SHP77 treated with DMSO at 0.1 percent for 48 hours (cell line): Measurements from ENCODE around the gene FLOT2.
"Not testable (repeated sequence)": the region's sequence is repeated elsewhere in the genome, so short reads cannot be mapped to it uniquely, and the experiment has no call there.

Source experiments
- DNase-seq: peaks from one replicate; lab custom pipeline; 2025; lab: John Stamatoyannopoulos, UW

FLOT2 gene, protein sequence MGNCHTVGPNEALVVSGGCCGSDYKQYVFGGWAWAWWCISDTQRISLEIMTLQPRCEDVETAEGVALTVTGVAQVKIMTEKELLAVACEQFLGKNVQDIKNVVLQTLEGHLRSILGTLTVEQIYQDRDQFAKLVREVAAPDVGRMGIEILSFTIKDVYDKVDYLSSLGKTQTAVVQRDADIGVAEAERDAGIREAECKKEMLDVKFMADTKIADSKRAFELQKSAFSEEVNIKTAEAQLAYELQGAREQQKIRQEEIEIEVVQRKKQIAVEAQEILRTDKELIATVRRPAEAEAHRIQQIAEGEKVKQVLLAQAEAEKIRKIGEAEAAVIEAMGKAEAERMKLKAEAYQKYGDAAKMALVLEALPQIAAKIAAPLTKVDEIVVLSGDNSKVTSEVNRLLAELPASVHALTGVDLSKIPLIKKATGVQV

GRCh38 chr17:28896884-28897768 lies at the start of gene FLOT2:
TSS of gene FLOT2 (minus strand) at chr17:28897733. CDS start at chr17:28897574, 159 bp downstream.
- no peak for DNase-seq

DNA sequence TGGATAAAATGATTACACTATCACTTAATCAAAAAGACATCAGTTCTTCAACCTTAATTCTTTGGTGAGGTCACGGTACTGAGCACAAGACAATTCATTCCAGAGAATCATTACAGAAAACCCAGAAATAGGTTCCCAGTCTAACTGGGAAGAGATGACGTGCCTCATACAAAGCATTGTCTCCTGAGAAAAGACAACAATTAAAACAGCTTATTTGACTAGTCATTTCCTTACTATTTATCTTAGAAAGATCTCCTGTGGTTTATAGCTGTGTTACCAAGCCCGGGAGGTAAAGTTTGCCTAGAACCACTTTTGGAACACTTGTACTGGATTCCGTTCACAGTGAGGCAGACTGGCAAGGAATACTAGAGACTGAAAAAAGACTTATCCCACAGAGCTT lies 48.7 kb upstream of the FLOT2 start:
- DNase-seq: no peak

GRCh38 chr17:28944862-28945741 lies 47.6 kb upstream of the FLOT2 start:
- DNase-seq: no peak

DNA sequence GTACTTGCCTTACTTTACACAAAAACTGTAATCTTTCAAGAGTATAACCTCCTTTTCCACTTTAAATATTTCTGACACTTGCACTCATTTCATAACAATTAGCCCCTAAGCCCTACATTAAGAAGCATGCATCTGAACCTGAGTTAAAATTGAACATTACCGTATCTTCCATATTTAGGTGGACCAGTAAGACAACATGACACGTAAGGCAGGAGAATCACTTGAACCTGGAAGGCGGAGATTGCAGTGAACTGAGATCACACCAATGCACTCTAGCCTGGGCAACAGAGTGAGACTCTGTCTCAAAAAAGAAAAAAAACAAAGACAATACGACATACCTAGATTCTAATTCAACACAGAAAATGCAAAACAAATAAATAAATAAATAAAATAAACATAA lies 46.8 kb upstream of the FLOT2 start:
- DNase-seq: no peak

- no peak for DNase-seq
Observed at GRCh38 chr17:28942925-28943324, 45.4 kb upstream of the FLOT2 start.

DNA sequence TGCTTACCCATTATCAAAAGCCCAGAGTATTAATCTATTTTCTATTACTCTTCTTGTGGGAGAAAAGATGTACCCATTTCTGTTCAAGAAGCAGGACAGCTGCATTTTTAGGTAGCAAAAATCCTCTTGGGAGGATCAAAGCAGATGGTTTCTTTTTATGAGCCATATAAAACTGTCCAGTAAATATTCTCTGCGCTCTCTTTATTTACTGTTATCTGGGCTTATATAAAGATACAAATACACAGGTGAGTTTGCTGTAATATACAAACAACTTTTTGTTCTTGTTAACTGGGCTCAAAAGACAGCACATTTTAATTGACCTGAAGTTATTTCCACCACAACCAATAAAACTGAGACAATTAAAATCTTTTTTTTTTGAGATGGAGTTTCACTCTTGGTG lies 43.7 kb upstream of the FLOT2 start:
- no peak for DNase-seq

DNA sequence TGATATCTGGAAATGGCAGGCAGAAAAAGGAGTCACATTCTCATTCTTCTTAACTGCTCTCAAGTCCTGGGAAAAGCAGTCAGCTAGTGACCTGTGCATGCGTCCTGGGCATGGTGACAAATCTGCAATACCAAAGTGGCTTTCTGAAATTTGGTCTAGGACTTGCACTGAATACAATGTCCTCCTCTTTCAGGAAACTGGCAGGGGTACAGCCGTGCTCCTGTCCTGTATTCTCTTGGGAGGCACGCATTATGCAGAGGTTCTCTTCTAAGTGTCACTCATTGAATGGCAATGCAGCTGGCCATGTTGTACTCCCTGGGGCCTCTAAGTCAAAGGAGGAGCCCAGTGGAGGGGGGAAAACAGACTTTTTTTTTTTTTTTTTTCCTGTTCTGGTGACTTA lies 43.1 kb upstream of the FLOT2 start:
- DNase-seq: no peak

DNA sequence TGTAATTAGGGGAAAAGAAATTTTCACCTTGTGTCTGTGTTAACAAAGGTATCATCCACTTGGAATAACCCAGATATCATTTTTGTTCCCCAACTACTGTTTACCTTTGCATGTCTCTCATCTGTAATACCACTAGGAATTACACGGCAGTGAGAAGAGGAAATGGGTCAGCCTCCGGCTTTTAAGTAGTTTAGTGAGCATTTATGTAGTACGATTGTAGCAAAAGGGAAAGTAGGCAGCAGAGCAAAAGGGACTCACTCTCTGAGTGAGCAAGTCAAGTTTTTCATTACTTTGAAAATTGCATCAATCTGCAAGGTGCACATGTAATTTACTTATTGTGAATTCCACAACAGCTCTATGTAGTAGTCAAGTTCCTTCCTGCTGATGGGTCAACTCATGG lies 42.6 kb upstream of the FLOT2 start:
- no peak for DNase-seq

- no peak for DNase-seq
Observed at GRCh38 chr17:28938552-28938951, 41.0 kb upstream of the FLOT2 start.

- no peak for DNase-seq
Observed at GRCh38 chr17:28937044-28937729, 39.7 kb upstream of the FLOT2 start.

DNA sequence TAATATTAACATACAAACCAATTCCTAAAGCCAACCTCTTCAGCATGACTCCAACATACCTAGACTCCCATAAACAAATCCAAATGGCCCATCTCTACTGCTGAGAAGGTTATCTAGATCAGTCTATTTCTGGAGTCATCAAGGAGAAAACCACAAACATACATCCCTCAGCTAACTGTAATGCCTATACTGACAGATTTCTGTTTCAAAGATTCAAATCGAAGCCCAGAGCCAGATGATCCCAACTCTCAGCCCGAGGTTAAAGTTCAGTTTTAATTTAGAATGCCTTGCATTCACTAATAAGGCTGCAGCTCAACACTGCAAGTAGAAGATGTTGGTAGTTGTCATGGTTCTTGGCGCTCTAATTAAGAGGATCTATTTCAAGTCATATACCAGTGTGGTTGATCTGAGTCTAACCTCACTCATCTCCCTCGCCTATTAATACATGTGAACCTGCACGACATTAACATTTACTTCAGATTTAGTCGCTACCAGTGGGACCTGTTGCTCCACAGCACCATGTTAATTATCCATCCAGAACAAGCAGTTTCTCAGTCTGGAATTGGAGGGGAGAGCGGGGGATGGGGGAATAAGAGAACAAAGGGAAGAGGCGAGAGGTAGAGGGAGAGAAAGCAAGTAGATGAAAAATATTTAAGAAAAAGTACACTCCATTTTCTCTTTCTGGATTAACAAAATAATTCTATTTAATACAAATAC lies 38.4 kb upstream of the FLOT2 start:
- no peak for DNase-seq

DNA sequence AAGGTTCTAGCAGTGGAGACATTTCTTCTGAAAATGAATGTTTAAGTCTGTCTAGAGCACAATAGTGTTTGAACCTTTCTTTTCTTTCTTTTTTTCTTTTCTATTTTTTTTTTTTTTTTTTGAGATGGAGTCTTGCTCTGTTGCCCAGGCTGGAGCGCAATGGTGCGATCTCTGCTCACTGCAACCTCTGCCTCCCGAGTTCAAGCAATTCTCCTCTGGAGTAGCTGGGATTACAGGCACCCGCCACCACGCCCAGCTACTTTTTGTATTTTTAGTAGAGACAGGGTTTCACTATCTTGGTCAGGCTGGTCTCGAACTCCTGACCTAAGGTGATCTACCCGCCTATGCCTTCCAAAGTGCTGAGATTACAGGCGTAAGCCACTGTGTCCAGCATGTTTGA lies 37.0 kb upstream of the FLOT2 start:
- not testable (repeated sequence) for DNase-seq

- DNase-seq: no peak
Observed at GRCh38 chr17:28929787-28930186, 32.3 kb upstream of the FLOT2 start.

GRCh38 chr17:28928061-28928460 lies 30.5 kb upstream of the FLOT2 start:
- no peak for DNase-seq

DNA sequence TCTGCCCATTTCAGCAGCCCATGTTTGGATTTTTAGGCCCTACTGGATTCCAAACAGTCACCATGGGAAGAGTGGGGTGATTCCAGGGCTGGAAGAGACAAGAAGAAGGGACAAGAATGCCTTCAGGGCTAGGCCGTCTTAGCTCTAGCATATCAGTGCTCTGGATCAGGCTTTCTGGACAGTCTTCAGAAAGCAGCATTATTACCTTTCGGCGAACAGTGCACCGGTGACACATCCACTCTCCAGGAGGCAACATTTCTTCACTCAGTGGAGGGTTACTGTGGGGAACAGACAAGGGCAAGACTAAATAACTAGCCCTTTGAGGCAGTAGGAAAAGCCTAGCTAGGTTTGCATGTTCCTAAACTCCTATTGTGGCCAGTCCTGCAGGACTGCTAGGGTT lies 29.3 kb upstream of the FLOT2 start:
- DNase-seq: no peak

- DNase-seq: no peak
Observed at GRCh38 chr17:28926366-28926765, 28.8 kb upstream of the FLOT2 start.

DNA sequence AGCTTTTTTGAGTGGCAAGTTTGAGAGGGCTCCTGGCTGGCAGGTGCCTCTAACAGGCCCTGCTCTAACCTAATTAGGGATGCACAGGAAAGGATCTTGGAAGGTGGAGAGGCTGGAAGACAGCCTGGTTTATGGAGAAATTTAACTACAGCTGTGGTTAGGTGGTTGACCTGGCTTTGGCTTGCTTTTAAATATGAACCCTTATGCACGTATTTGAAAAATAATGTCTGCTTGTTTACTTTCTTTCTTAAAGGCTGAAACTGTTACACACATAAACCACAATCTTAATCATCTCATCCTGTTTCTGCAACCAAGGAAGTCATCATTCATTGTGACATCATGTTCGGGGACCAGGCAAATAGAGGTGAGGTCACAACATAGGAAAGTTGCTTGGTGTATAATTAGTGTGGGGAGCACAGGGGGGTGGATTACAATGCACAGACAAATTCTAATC lies 28.4 kb upstream of the FLOT2 start:
- no peak for DNase-seq

GRCh38 chr17:28920201-28920600 lies 22.7 kb upstream of the FLOT2 start:
- no peak for DNase-seq

- DNase-seq: no peak
Observed at GRCh38 chr17:28918295-28918694, 20.8 kb upstream of the FLOT2 start.

DNA sequence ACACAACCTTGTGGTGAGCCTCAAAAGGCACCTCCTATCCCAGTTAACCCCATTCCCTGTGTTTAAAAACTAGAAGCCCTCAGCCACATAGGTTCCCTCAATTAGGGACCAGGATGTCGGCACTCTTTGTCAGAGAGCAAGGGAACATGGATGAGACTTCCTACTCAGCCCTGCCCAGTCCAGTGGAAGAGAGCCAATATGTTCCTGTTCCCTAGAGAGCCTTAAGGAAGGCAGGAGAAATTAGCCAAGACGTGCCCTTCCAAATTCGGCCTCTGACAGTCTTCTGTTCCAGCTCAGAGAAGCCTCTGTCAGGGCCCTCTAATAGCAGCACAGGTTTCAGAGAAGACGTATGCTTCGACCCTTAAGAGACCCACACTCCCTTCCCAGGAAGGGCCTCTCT lies 19.9 kb upstream of the FLOT2 start:
- DNase-seq: no peak

- no peak for DNase-seq
Observed at GRCh38 chr17:28917029-28917428, 19.5 kb upstream of the FLOT2 start.
